ENCODE measurements around the gene SERPINI1.

The SERPINI1 gene

GRCh38 chr3:167734498-167735232, 856 bp upstream of the SERPINI1 start, which contains the start of gene PDCD10:
PDCD10 (minus strand) TSS chr3:167734892; CDS start chr3:167720157, 14,735 bp downstream.
- peak; percentile 97 for DNase-seq (ENCODE audit: low read depth, low spot score)

GRCh38 chr3:167736264-167736787, 805 bp downstream of the SERPINI1 start:
- no peak for DNase-seq (ENCODE audit: low read depth, low spot score)

GRCh38 chr3:167736997-167737396, 1.5 kb downstream of the SERPINI1 start:
- DNase-seq (ENCODE audit: low read depth, low spot score): no peak

GRCh38 chr3:167738037-167738436, 2.5 kb downstream of the SERPINI1 start:
- DNase-seq (ENCODE audit: low read depth, low spot score): no peak

- DNase-seq (ENCODE audit: low read depth, low spot score): no peak
Measured at GRCh38 chr3:167739190-167739810, 3.8 kb downstream of the SERPINI1 start.

DNA sequence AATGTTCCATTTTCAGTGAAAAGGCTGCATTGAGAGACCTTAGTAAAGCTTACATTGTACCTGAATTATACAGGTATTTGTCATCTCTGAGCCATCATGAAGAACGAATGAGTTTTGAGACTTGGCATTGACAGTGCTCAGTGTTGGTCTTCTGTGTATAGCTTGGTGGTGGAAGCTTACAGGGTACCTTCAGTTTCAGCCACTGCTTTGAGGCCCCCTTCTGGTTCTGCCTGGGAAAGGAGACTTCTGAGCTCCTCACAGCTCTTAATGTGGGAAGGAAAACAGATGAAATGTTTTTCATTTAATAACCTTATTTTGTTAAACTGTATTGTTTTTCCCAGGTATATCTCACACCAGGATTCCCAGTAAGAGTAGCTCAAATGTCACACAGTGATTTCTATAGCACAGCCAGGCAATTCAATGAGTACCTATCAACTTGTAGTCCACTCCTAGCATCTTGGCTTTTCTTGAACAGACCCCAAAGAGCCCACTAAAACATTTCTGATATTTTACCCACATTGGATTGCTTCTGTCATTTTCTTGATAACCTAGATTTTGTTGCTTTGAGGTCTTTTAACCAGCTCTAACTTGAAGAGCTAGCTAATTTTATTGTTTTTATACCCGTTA, 5.6 kb downstream of the SERPINI1 start:
- no peak for DNase-seq (ENCODE audit: low read depth, low spot score)

GRCh38 chr3:167742338-167742737, 6.8 kb downstream of the SERPINI1 start:
- no peak for DNase-seq (ENCODE audit: low read depth, low spot score)

DNA sequence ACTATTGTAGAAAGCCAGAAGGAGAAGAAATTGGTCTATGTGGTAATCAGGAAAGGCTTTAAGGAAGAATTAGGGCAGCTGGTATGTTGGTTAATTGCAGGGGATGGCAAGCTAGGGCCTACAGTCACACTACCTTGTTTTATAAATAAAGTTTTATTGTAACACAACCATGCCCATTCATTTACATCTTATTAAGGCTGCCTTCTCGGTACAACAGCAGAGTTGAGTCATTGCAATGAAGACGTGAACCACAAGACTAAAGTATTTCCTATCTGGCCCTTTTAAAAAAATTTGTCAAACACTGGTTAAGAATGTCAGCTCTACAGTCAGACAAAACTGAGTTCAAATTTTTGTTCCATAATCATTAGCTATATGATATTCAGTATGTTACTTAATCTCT, 8.3 kb downstream of the SERPINI1 start:
- no peak for DNase-seq (ENCODE audit: low read depth, low spot score)

DNA sequence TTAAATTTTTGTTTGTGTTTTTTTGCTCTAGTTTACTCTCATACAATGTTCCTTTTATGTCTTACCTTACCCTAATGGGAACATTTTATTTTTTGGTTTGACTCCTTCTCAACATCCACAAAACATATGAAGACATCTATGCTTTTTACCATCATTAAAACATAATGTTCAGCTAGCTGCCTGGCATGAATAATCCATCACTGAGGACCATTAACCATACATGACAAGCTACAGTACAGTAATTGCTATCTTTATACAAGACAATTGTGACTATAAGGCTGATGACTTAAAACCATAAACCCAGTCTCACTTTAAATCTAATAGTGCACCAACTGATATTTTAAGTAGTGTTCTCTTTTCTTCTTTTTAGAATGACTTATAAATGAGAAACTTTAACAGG, 13.7 kb downstream of the SERPINI1 start:
- DNase-seq (ENCODE audit: low read depth, low spot score): no peak

- DNase-seq (ENCODE audit: low read depth, low spot score): no peak
Measured at GRCh38 chr3:167749728-167750127, 14.2 kb downstream of the SERPINI1 start.

- no peak for DNase-seq (ENCODE audit: low read depth, low spot score)
Measured at GRCh38 chr3:167750272-167750971, 14.9 kb downstream of the SERPINI1 start.

- no peak for DNase-seq (ENCODE audit: low read depth, low spot score)
Measured at GRCh38 chr3:167754049-167754448, 18.5 kb downstream of the SERPINI1 start.

DNA sequence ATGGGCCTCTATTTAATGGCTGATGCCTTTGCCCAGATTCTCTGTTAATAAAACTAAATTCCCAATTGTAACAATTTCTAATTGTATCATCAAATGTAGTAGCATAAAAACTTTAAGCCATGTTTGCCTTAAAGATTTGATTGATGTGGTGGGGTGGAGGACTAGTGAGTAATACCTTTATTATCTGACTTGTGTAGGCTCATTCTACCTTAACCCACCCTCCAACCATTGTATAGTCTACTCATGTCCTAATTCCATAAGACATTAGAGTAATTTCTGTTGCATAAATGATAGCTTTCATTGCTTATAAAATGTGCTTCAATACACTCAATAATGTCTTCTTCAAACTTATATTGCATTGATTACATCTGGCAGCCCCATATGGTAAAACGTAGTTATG, 25.8 kb downstream of the SERPINI1 start:
- no peak for DNase-seq (ENCODE audit: low read depth, low spot score)

- DNase-seq (ENCODE audit: low read depth, low spot score): no peak
Measured at GRCh38 chr3:167762296-167762695, 26.8 kb downstream of the SERPINI1 start.

- DNase-seq (ENCODE audit: low read depth, low spot score): no peak
Measured at GRCh38 chr3:167772992-167773391, 37.5 kb downstream of the SERPINI1 start.

DNA sequence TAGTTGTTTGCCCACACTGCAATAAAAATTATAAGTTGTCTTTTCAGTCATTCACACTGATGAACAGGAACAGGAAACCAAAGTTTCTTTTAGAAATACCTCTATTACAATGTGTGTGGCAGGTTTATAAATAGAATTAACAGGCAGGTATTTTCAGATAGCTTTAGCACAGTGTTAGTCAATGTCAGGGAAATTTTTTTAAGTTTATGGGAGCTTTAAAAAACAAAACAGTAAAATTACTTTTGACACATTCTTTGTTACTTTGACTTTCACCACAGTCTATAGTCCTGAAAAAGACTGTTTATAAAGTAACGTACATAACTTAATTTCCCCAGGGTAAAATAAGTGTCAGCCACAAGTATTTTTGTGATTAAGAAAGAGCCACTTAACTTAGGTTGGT, 38.1 kb downstream of the SERPINI1 start:
- DNase-seq (ENCODE audit: low read depth, low spot score): no peak

GRCh38 chr3:167776066-167776685, 40.7 kb downstream of the SERPINI1 start:
- no peak for DNase-seq (ENCODE audit: low read depth, low spot score)

DNA sequence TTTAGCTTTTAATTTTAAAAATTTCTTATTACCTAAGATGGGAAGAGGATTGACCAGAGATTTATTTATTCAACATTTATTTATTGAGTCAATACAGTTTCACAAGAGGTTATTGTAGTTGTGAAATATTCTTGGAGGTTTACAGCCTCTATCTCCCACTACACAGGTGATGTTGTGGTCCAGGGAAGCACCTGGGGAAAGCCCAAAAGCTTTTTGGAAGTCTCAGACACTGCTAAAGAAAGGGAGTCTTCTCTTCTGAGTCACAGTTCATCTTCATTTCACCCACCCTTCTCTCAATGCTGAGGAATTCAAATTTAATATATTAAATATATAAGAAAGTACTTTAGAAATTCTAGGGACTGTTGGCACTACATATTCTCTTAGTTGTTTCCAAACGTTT, 41.8 kb downstream of the SERPINI1 start:
- DNase-seq (ENCODE audit: low read depth, low spot score): no peak

DNA sequence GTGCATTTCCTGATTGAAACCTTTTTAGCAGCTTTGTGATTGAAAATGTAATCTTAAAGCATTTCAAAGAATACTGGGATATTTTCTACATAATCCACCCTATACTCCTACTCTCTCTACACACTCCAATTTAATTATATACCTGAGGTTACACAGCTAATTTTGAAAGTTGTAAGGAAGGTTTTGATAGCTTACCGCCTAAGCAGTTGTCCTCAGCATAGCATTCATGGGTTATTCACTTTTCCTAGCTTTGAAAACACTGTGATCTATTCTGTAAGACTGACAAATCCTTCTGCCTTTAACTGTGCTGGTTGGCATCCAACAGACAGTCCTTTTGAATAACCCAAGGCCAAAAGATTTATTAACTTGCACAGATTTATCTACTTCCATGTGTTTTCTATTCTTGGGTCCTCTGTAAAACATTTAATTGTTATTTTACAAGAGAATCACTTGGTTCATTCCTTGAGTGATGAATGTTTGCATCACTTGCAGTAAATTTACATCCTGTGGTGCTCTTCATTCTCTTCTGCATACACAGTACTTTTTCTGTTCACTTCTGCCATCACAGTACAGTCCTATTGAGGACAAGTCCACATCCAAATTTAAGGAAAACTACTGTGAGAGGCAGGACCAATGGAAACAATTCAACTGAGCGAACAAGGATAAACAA, 44.8 kb downstream of the SERPINI1 start:
- DNase-seq (ENCODE audit: low read depth, low spot score): no peak

GRCh38 chr3:167783781-167784180, 48.3 kb downstream of the SERPINI1 start:
- DNase-seq (ENCODE audit: low read depth, low spot score): no peak

GRCh38 chr3:167785790-167786189, 50.3 kb downstream of the SERPINI1 start:
- DNase-seq (ENCODE audit: low read depth, low spot score): no peak
